ENCODE data around the gene GSTM5.
A peak's percentile ranks its signal among the peaks of the same experiment; 100 is the strongest.

DNA sequence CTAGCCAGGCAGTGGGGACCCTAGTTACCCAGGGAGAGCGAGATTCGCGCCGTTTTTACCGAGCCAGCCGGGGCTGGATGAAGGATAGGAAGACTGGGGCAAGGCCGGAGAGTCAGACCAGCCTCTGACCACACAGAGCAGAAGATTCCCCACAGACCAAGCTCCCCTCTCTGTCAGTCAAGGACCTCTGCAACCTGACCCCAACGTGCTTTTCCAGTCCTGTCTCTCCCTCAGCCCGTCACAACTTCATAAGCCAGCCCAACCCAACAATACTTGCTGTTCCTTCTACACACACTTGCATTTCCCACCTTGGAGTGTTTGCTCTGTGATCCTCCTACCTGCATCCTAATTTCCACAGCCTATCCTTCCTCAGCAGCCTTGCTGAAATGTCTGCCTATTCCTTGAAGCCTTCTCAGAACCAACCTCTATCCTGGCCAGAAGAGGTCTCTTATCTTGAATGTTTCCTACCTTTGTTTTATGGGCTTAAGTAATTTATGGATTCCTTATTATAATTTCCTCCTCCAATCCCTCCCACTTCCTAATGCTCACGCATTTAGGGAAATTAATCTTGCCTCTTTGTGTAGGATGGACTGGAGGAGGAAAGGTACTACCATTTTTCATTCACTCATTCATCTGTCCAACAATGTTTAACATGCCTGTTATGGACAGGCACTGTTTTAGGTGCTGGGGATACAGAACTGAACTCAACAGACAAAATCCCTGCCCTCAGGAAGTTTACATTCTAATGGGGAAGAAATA lies 28.7 kb downstream of the GSTM5 start, which contains the start of gene GSTM3:
- TF ChIP-seq, protein P1, sequence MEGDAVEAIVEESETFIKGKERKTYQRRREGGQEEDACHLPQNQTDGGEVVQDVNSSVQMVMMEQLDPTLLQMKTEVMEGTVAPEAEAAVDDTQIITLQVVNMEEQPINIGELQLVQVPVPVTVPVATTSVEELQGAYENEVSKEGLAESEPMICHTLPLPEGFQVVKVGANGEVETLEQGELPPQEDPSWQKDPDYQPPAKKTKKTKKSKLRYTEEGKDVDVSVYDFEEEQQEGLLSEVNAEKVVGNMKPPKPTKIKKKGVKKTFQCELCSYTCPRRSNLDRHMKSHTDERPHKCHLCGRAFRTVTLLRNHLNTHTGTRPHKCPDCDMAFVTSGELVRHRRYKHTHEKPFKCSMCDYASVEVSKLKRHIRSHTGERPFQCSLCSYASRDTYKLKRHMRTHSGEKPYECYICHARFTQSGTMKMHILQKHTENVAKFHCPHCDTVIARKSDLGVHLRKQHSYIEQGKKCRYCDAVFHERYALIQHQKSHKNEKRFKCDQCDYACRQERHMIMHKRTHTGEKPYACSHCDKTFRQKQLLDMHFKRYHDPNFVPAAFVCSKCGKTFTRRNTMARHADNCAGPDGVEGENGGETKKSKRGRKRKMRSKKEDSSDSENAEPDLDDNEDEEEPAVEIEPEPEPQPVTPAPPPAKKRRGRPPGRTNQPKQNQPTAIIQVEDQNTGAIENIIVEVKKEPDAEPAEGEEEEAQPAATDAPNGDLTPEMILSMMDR (conservative IDR thresholded peaks at IDR 0.05) = peak; percentile 6; the same call in 1 of the 2 replicates
- TF ChIP-seq ZFX (IDR thresholded peaks at IDR 0.05) = no peak

All from C4-2B (cell line).